ENCODE data around the gene ESR1. TPM values are rescaled to one million over a fixed set of nuclear protein-coding genes. Genes with fewer than 3 reads are reported as not detected.

The ESR1 gene
- total RNA-seq, 1 donor from 2014 or later = 0.72 TPM

DNA sequence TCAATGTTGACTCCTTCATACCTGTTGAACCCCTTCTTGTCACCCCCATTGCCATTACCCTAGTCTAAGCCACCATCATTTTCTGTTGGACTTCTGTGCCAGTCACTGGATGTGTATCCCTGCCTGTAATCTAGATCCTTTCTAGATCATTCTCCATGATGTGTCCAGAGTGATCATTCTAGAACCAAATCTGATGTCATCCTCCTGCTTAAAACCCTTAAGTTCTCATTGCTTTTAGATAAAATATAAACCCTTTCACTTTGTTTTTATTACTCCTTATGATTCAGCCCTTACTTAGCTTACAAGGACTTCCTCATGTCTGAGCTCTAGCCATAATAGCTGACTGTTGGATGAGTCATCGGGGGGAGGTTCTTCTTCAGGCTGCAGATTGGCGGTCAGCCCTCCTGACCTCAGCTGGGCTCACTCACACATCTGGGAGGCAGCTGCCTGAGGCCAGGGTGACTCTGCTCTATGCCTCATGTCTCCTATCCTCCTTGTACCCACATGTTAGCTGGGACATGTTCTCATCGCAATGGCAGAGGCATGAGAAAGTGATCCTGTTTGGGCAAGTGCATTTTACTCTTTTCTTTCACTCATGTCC lies 287.6 kb downstream of the ESR1 start:
- no peak for DNase-seq

DNA sequence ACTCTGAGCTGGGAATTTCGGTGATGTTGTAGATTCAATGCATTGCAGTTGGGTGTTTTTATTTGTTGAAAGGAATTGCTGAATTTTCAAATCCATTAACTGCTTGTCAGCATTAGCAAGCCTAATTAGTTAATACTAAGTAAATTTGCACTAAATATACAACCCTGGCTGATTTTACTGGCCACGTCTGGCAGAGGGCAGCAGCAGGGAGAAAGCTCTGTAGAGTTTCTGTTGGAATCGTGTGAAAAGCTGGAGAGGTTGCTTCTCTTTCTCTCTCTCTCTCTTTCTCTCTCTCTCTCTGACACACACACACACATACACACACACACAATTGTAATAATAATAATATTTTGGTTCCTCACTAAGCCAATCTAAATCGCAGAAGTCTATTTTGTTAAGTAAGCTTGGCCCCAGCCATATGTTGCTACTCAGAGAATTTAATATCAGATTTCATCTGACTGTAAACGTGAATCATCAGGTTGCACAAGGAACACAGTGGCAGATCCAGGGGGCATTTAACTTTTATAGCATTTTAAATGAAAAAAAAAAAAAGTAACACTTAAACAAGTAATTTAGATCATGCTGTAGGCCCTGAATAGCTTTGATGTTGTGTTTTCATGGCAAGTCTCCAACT lies 289.5 kb downstream of the ESR1 start:
- DNase-seq = peak; percentile 47

DNA sequence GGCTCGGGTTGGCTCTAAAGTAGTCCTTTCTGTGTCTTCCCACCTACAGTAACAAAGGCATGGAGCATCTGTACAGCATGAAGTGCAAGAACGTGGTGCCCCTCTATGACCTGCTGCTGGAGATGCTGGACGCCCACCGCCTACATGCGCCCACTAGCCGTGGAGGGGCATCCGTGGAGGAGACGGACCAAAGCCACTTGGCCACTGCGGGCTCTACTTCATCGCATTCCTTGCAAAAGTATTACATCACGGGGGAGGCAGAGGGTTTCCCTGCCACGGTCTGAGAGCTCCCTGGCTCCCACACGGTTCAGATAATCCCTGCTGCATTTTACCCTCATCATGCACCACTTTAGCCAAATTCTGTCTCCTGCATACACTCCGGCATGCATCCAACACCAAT lies 291.2 kb downstream of the ESR1 start:
- no peak for DNase-seq

DNA sequence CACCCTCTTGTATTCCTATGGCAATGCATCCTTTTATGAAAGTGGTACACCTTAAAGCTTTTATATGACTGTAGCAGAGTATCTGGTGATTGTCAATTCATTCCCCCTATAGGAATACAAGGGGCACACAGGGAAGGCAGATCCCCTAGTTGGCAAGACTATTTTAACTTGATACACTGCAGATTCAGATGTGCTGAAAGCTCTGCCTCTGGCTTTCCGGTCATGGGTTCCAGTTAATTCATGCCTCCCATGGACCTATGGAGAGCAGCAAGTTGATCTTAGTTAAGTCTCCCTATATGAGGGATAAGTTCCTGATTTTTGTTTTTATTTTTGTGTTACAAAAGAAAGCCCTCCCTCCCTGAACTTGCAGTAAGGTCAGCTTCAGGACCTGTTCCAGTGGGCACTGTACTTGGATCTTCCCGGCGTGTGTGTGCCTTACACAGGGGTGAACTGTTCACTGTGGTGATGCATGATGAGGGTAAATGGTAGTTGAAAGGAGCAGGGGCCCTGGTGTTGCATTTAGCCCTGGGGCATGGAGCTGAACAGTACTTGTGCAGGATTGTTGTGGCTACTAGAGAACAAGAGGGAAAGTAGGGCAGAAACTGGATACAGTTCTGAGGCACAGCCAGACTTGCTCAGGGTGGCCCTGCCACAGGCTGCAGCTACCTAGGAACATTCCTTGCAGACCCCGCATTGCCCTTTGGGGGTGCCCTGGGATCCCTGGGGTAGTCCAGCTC lies 292.1 kb downstream of the ESR1 start:
- peak; percentile 60 for DNase-seq

DNA sequence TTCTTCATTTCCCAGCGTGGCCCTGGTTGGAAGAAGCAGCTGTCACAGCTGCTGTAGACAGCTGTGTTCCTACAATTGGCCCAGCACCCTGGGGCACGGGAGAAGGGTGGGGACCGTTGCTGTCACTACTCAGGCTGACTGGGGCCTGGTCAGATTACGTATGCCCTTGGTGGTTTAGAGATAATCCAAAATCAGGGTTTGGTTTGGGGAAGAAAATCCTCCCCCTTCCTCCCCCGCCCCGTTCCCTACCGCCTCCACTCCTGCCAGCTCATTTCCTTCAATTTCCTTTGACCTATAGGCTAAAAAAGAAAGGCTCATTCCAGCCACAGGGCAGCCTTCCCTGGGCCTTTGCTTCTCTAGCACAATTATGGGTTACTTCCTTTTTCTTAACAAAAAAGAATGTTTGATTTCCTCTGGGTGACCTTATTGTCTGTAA lies 292.7 kb downstream of the ESR1 start:
- DNase-seq = peak; percentile 88

DNA sequence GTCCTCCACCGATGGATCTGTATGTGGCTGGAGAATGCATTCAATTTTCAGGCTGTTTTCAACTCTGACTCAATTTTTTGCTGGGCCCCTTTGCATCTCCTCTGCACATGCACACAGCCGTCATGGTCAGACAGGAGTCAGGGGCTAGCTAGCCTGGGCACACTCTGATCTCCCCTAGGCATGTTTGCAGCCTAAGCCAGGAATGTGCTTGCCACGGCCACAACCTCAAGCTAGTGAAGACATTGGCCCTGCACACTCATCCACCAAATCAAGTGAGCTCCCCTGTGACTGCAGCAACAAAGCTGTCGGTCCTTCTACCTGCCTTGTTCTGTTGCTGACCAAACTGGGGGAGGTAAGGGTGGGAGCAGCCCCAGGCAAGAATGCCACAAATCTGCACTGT lies 300.5 kb downstream of the ESR1 start:
- no peak for DNase-seq

DNA sequence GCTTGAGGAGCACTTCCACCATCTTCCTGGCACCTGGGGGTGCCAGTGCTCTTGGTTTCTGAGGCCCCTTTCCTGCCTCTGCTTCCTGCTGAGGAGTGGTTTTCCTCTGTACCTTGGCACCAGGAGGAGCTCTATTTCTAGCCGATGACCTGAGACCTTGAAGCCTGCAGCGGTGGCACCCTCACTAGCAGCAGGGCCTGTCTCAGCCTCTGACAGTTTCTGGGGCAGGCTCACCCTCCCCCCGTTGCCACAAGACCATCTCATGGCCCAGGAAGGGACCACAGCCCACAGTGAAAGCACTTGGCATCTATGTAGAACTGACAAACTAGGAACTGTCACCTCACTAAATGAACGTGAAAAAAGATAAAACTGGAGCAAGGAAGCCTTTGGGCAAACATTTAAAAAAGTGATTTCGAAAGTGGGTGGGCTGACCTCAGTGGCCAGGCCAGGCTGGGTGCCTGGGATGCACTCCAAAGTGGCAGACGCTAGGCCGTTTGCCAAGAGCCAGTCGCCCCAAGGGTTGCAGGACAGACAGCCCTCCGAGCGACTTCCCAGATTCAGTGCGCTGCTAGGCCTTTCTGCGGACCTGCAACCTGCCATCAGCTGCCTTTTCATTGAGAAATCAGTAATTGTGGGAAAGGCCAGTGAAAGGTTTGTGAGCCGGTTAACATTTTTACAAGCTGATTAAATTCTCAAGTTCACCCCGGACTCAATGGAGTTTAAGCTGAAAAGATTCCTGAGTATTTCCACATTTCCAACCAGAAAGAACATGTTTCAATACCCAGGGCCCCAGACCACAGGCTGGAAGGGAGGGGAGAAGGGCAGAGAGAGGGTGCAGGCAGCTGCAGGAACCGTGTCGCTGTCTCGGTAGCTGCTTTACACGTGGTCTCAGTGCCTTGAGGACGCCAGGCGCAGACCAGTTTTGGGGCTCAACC lies 303.7 kb downstream of the ESR1 start:
- no peak for DNase-seq

DNA sequence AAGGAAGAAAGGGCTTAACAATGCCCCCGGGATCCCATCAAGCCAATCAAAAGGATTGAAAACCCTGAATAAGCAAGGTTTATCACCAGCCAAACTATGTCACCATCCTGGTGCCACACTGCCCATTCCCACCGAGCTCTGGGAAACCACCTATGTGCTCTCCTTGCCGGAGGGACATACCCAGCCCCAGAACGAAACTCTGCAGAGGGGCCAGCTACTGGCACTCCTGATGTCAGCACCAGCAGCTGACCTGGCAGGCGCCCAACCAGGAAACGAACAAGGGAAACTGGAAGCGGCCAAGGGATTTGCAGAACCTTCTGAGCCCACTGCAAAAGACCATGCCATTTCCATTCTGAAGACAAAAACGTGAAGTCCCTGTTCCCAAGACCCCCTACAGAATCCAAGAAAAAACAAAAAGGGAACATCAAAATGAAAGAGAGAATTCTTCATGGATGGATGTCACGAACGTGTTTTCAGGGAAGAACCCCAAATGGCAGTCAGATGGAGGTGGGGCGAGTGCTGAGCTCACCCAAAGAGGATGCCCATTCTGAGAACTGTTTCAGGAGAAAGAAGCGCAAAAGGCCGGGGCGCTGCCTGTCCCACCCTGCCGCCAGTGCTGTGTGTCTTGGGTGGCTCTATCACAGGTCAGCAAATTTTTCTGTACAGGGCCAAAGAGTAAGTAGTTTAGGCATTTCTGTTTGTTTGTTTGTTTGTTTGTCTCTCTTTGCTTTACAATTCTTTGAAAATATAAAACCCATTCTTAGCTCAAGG lies 305.2 kb downstream of the ESR1 start:
- peak; percentile 83 for DNase-seq

DNA sequence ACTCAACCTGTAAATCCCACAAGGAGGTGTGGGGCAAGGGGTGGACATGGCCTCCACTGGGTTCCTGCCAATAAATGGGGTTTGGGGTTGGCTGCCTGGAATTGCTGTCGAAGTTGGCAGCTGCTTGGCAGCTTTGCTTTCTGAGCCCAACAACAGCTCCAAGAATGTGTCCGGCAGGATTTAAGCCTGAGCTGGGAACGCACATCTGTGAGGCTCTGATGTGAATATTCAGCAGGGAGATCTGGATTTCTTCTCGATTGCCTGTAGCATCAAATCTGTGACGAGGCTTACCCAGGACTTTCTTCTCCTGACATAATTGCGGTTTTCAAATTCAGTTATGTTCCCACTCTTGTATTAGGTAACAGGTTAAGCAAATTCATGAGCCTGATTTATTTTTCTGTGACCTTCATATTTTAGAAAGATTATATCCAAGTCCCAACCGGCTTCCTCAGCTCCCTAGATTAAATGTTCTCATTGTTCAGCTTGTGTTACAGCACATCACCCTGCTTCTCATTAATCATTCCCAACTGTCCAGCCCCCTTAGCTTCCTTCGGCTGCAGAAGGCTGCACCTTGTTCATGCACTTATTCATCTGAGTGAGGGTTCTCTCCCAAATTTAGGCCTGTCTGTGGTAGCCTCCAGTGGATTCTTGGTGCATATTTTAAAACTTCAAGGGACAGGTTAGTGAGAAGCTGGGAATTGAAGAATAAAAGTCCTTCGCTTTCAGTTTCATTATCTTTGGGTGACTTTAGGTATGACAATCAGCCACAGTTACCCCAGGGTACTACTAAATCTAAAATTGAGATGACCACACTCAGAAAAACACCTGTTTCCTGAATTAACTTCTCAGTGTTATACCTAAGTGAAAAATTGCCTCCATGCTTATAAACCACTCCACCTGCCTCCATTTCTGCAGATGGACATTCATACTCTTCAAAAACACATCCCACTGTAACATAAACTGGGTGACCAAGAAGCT lies 310.0 kb downstream of the ESR1 start:
- peak; percentile 88 for DNase-seq

DNA sequence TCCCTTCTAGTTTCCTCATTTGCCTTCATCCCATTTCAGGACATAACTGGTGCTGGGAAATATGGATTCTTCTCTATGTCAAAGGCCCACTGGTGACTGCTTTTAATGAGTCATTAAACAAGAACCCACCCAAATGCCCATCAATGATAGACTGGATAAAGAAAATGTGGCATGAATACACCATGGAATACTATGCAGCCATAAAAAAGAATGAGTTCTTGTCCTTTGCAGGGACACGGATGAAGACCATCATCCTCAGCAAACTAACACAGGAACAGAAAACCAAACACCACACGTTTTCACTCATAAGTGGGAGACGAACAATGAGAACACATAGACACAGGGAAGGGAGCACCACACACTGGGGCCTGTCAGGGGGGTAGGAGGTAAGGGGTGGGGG lies 310.7 kb downstream of the ESR1 start:
- DNase-seq = no peak

DNA sequence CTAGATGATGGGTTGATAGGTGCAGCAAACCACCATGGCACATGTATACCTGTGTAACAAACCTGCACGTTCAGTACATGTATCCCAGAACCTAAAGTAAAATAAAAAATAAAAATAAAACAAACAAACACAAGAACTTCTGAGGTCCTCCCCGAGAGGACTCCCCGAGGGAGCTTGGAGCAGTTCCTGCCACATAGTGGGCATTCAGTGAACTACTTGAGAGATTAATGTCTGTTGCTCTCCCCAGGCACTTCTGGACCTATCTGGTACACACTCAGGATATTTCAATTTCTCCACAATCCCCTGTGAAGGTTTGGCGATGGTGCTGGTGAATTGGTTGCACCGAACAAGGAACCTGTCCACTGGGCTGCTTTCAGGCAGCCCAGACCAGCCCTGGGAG lies 311.2 kb downstream of the ESR1 start:
- DNase-seq = no peak

DNA sequence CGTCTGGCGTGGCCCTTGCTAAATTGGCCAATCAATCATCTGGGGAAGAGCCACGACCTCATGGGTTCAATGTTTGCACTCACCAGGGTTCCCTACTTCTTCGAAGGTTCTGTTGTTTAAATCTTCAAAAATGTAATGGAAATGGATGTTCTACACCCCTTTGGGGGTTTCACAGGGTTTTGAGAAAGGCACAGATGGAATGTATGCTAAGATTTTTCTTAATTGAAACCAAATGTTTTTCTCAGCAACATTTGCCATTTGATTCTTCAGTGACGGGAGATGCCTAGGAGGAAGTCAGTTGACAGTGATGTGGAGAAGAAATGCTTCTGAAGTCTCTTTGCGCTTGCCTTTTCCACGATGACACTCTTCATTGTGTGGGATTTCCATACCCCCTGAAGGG lies 312.3 kb downstream of the ESR1 start:
- no peak for DNase-seq

DNA sequence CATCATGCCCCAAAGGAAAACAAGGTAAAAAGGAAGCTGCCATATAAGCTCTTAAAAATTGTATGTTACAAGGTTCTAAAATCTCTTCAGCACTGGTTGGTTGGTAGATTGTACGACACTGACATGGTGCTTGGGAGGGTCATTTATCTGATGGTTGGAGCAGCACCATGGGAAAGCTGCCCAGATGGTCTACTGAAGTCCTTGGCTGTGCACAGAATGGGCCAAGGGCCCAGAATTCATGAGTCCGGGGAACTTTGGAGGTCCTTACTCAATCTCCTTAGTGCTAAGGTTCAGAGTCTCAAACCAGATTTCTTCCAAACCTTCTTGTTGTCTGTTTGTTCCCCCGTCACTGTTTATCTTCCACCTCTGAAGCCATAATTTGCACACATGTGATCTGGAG lies 314.4 kb downstream of the ESR1 start:
- no peak for DNase-seq

DNA sequence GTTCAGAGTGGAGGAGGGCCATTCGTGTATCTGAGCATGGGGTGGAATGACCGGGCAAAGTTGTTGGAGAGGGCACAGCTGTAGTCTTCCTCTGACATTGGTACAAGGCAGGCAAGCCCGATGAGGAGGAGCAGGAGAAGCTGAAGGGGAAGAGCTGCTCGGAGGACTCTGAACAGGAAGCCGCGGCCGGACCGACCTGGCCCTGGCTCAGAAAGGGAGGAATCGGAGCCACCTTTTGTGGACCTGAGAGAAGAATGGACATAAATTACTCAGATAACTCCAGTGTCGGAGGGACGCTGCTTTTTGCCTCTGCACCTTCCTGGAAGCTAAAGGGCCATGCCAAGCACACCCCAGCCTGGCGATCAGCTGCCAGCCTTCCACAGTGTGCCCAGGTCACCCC lies 315.0 kb downstream of the ESR1 start:
- DNase-seq = no peak

DNA sequence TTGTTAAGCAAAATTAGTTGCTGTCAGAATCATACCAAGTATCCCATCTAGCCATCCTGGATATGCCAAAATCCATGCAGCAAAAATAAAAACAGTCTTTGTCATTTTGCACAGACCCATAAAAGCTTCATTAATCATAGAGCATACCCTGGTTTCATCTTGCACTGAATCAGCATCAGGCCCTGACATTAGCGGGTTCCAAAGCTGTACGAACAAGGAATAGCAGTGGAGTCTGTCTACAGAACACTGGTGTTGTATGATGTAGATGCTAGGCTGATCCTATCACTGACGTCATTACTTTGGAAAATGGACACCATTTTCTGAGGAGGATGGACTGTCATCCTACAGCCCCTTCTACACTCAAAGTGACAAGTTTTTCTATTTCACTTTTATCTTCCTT lies 315.6 kb downstream of the ESR1 start:
- no peak for DNase-seq

DNA sequence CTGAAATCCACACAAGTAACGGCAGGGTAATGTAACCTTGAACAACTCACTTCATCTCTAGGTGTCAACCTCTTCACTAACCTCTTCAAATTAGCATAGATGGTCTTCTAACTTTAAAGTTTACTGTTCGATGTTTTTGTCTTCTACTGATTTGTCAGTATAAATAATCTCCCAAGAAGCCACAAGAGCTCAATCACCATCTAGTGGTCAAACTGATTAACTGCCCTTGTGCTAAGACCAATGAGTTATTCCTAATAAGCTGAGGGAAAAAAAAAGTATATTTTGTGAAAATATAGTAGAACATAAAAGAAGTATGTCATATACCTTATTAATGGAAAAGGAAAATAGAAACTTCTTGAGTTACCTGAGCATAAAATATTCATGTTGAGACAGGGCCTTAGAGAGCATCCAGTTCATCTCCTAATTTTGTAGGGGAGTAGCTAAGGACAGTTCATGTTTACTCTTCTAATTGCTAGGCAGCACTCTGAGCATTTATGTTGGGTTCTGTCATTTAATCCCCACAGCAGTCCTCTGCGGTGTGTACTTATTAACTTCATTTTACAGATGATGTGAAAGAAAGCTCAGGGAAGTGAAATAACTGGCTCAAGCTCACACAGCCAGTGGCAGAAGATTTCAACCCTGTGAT lies 317.1 kb downstream of the ESR1 start:
- DNase-seq = peak; percentile 64

DNA sequence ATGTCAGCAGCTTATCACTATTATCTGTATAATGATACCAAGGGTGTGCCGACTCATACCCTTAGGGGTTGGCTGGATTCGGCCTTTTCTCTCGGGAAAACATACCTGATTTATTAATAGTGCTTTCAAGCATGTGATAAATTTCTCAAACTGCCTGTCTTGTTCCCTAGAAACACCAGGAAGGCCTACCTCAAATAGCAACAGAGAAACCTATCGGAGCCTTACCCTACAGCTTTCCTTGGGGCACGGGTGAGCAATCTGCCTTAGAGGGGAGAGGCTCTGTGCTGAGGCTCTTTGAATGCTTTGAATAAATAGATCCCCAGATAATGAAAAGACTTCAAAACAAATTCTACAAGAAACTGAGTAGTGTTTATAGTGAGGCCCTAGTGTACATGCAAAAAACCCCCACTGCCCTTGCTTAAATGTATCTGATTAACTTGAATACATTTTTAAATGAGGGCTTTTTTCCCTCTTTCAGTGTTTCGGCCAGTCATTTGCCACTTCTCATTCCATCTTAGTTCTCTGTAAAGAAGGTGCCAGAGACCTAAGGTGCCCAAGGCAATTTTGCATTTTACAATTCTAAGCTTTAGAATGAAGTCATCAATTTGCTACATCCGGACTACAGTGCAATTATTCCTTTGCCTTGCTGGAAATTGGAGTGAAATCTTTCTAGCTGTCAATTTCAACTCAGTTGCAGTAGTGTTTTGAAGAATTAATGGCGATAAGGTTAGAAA lies 320.1 kb downstream of the ESR1 start:
- DNase-seq = no peak

DNA sequence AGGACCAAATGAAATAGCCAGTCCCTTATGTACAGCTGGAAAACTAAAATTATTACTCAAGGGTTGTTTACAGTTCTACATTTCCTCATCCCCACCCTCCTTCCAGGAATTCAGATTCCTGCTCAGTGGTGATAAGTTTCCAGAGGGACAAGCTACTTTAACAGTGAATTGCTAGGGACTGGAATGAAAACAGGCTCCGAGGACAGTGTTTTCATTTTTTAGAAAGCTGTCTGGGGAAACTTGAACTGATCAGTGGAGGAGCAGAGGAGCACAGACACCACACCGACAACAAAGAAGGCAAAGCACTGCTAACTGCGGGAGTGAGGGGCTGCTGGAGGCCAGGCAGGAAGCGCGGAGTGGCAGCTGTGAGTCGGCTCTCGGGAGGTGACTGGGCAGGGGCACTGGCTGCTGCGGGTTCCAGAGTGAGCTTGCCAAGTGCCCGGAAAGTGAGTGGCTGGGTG lies 322.2 kb downstream of the ESR1 start:
- DNase-seq = peak; percentile 41

DNA sequence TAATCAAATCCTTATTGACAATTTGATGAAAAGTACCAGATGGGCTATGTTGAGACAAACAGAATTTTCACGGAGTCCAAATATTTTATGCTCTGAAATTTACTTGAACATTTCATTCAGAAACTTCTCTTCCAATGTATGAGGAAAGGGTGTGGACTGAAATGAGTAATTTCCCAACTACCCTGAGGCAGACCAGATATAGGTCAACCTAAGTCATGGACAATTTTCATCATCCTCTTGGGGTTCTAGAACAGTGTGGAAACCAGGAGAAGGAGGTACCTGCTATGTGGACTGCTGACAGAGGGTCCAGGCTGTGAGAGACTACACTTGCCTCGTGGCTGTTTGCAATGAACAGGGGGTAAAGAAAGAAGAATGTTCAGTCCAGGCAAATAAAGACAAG lies 323.0 kb downstream of the ESR1 start:
- no peak for DNase-seq
